Stomach (tissue), 19 donors: ENCODE data around the gene LNPK. TPM values are rescaled to one million over a fixed set of nuclear protein-coding genes. Genes with fewer than 3 reads are reported as not detected.
A peak's percentile ranks its signal among the peaks of the same experiment; 100 is the strongest.

Experiments
- DNase-seq, 2 donors: peaks; one replicate each; pipeline versions ENCODE4 v3.0.0 to v3.0.0-alpha.2; 2013 to 2019
- H3K27ac ChIP-seq, 5 donors: fragments of 200-600 bp in 4 of 5; sonication (generic) in 4 of 5; one replicate each; pipeline ENCODE4 v1.5.1; 2013 to 2019; ENCODE audit warnings: mild to moderate bottlenecking in 1 of 5, moderate library complexity in 1 of 5
- H3K27me3 ChIP-seq, 3 donors: fragments of 200-600 bp; sonication (generic); one replicate each; pipeline ENCODE4 v1.5.1; 2017 to 2019; ENCODE audit warnings: mixed run types in 1 of 3
- H3K36me3 ChIP-seq, 4 donors: fragments of 200-600 bp; sonication (generic); 1 replicate in 3 of 4; 2 replicates in 1 of 4; pipeline ENCODE4 v1.5.1; 2016 to 2019
- H3K4me1 ChIP-seq, 4 donors: fragments of 200-600 bp; sonication (generic); one replicate each; pipeline ENCODE4 v1.5.1; 2016 to 2019
- H3K4me3 ChIP-seq, 4 donors: fragments of 200-600 bp; sonication (generic) in 3 of 4; one replicate each; pipeline ENCODE4 v1.5.1; 2016 to 2019; ENCODE audit warnings: mild to moderate bottlenecking in 1 of 4
- H3K9me3 ChIP-seq, 4 donors: fragments of 200-600 bp; sonication (generic); one replicate each; pipeline ENCODE4 v1.5.1; 2016 to 2019
- EP300 ChIP-seq: sonication (generic); formaldehyde crosslinking; IDR thresholded peaks from one replicate; pipeline ENCODE4 v1.6.1; 2017; ENCODE audit warnings: antibody characterized with exemption
- POLR2A ChIP-seq, 4 donors: fragments of 450-650 bp; IDR thresholded peaks; one replicate each; pipeline ENCODE4 v1.6.1; 2016; ENCODE audit warnings: antibody characterized with exemption in 4 of 4, control low read depth in 2 of 4, mild to moderate bottlenecking in 1 of 4, moderate library complexity in 1 of 4
- POLR2AphosphoS5 ChIP-seq, 3 donors: sonication (generic); formaldehyde crosslinking; IDR thresholded peaks; one replicate each; pipeline ENCODE4 v1.6.1; 2016; ENCODE audit warnings: antibody characterized with exemption in 3 of 3
- WGBS, 5 donors: extraction: QIAGEN DNeasy Blood & Tissue Kit in 3 of 5; methylation state at CpG; one replicate each; pipeline versions ENCODE4 v1.1.5 to v1.1.7; 2013 to 2018; 5-methylcytosine and 5-hydroxymethylcytosine counted together
- intact Hi-C: fragments of 100-400 bp; cut with DNase I; formaldehyde crosslinking; loops from one replicate; pipeline ENCODE4 v1.15.1; 2023; ENCODE audit warnings: low total_unique reads
- long read RNA-seq, 10 donors: transcript quantifications; one replicate each; lab custom pipeline, GENCODE V29; 2026
- polyA plus RNA-seq, 3 donors: library from polyadenylated mRNA; stranded (reverse); fragments of 200-250 nt; gene quantifications; one replicate each; pipeline ENCODE4 v1.2.3, GENCODE V29; 2013
- total RNA-seq, 5 donors: library from RNA; depleted of rRNA; stranded (reverse); fragments of >200 nt; gene quantifications; one replicate each; pipeline versions ENCODE4 v1.1.0 to v1.2.3, GENCODE V29; 2014 to 2016
- TF ChIP-seq, protein P1 (sequence below), 7 experiments: fragments of 450-650 bp in 4 of 7; fragments of 200-600 bp in 3 of 7; sonication (generic) in 3 of 7; IDR thresholded peaks; one replicate each; pipeline ENCODE4 v1.5.1; 2016 to 2019; ENCODE audit warnings: antibody characterized with exemption in 7 of 7, control low read depth in 2 of 7, mild to moderate bottlenecking in 1 of 7
- donor health status: healthy with polysubstance abuse.
- donor health status: Bipolar disorder and iron deficiency.
- donor health status: healthy.

Gene LNPK, protein sequence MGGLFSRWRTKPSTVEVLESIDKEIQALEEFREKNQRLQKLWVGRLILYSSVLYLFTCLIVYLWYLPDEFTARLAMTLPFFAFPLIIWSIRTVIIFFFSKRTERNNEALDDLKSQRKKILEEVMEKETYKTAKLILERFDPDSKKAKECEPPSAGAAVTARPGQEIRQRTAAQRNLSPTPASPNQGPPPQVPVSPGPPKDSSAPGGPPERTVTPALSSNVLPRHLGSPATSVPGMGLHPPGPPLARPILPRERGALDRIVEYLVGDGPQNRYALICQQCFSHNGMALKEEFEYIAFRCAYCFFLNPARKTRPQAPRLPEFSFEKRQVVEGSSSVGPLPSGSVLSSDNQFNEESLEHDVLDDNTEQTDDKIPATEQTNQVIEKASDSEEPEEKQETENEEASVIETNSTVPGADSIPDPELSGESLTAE
- 10 to 100 TPM in 4 of 5 donors, 1 to 10 TPM in 1; 4.9 to 29.0 (median 13.3) TPM for total RNA-seq
- polyA plus RNA-seq, result 1 to 10 TPM; 1.8 to 2.7 (median 1.8) TPM
- long read RNA-seq, donor 1, result 0 reads
- long read RNA-seq, donor 2, full-length matches to known transcripts, result 1 of 1 reads
- long read RNA-seq, donor 2, partial matches to known transcripts, result 0 of 1 reads
- long read RNA-seq, donor 2, other reads (novel, unspliced or antisense), result 0 of 1 reads
- long read RNA-seq, donor 3, full-length matches to known transcripts, result 2 of 12 reads
- long read RNA-seq, donor 3, partial matches to known transcripts, result 10 of 12 reads
- long read RNA-seq, donor 3, other reads (novel, unspliced or antisense), result 0 of 12 reads
- long read RNA-seq, donor 4, result 0 reads
- long read RNA-seq, donor 5, full-length matches to known transcripts, result 5 of 5 reads
- long read RNA-seq, donor 5, partial matches to known transcripts, result 0 of 5 reads
- long read RNA-seq, donor 5, other reads (novel, unspliced or antisense), result 0 of 5 reads
- long read RNA-seq, donor 6, result 0 reads
- long read RNA-seq, donor 7, full-length matches to known transcripts, result 1 of 1 reads
- long read RNA-seq, donor 7, partial matches to known transcripts, result 0 of 1 reads
- long read RNA-seq, donor 7, other reads (novel, unspliced or antisense), result 0 of 1 reads
- long read RNA-seq, donor 8, full-length matches to known transcripts, result 4 of 4 reads
- long read RNA-seq, donor 8, partial matches to known transcripts, result 0 of 4 reads
- long read RNA-seq, donor 8, other reads (novel, unspliced or antisense), result 0 of 4 reads
- long read RNA-seq, donor 9, full-length matches to known transcripts, result 5 of 5 reads
- long read RNA-seq, donor 9, partial matches to known transcripts, result 0 of 5 reads
- long read RNA-seq, donor 9, other reads (novel, unspliced or antisense), result 0 of 5 reads
- long read RNA-seq, donor 10, full-length matches to known transcripts, result 2 of 2 reads
- long read RNA-seq, donor 10, partial matches to known transcripts, result 0 of 2 reads
- long read RNA-seq, donor 10, other reads (novel, unspliced or antisense), result 0 of 2 reads

DNA sequence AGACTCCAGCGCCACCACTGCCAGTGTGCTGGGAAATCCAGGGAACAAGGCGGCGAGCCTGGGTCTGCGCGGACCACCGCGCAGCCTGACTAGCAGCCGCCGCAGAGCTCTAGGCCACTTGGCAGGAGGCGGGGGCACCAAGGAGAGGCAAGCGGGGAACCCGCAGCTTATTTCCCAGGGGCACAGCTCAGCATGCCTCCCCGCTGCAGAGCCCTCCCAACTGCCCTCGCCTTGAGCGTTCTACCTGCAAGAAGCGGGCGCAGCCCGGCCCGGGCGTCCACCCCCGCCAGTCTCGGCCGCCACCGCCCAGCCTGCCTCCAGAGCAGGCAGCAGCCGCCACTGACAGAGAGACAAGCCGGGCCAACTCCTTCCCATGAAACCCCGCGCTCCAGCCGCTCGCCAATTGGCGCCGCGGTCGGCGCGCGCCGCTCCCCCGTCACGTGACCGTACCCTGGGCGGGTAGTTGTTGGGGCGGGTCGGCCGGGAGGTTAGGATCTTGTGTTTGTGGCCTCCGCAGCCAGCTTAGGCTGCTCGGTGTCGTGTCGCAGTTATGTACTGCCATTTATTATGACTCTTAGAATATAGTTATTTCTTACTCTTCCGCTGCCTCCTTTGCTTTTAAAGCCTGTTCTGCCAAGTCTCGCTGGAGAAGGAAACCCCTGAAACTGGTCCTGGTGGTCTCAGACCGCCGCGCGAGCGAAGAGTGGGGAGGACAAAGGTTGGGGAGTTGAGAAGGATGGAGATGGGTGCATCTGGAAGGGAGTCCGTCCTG, at the start of gene LNPK:
TSS of gene LNPK (minus strand) at position 352 of the 772 bp plus-strand sequence. CDS start 6,683 bp downstream, outside the sequence.
- H3K9me3 ChIP-seq, result no peaks in the 10 kb centered on the region
- H3K27me3 ChIP-seq, result no peaks in the 10 kb centered on the region
- no peaks in the 10 kb centered on the region for H3K36me3 ChIP-seq
- DNase-seq, result peak; percentile 94 to 98
- intact Hi-C loops, result no loop called here
- TF ChIP-seq POLR2AphosphoS5 (IDR thresholded peaks at IDR 0.05) (peak; percentile 84 to 86 (median 84)), POLR2A (IDR thresholded peaks at IDR 0.05) (peak in 1 of 4 donors; percentile 30), EP300 (no peak)
- TF ChIP-seq, protein P1, sequence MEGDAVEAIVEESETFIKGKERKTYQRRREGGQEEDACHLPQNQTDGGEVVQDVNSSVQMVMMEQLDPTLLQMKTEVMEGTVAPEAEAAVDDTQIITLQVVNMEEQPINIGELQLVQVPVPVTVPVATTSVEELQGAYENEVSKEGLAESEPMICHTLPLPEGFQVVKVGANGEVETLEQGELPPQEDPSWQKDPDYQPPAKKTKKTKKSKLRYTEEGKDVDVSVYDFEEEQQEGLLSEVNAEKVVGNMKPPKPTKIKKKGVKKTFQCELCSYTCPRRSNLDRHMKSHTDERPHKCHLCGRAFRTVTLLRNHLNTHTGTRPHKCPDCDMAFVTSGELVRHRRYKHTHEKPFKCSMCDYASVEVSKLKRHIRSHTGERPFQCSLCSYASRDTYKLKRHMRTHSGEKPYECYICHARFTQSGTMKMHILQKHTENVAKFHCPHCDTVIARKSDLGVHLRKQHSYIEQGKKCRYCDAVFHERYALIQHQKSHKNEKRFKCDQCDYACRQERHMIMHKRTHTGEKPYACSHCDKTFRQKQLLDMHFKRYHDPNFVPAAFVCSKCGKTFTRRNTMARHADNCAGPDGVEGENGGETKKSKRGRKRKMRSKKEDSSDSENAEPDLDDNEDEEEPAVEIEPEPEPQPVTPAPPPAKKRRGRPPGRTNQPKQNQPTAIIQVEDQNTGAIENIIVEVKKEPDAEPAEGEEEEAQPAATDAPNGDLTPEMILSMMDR (IDR thresholded peaks at IDR 0.05), result no peak
- H3K4me1 ChIP-seq, result peaks cover 10 to 34% (median 21%) of the 10 kb centered on the region in 4 donors
- WGBS, 5 donors, result 0 to 1% (median 1%) methylated on average over 36 to 57 of the region's 57 CpGs
- H3K27ac ChIP-seq, result peak within 1 kb of the TSS; percentile 80 to 92 (median 88)
- H3K4me3 ChIP-seq, result peak within 1 kb of the TSS; percentile 63 to 85 (median 83)

DNA sequence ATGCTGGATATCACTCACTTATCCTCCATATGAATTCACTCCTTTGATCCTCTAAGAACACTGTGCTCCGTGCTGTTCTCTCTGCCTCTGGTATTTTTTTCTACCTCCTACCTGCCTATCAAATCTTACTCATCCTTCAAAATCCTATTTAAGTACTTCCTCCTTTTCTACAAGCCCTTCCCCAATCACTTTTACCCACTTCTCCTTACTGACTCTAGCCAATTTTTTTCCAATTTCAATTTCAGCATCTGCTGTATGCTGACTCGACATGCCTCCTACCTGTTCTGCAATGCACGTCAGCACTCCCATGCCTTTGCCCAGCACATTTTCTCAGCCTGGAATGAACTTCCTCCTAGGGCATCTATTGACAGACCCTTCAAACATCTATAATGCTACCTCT, 37.3 kb upstream of the LNPK start:
- Histone ChIP-seq H3K4me1 (no peaks in the 10 kb centered on the region), H3K27me3 (peaks cover 0 to 29% (median 0%) of the 10 kb centered on the region in 3 donors), H3K27ac (no peak overlapping the region), H3K9me3 (peaks cover 0 to 2% (median under 1%) of the 10 kb centered on the region in 4 donors), H3K36me3 (no peaks in the 10 kb centered on the region), H3K4me3 (no peak overlapping the region)
- no peak for DNase-seq
- intact Hi-C loops, result no loop called here
- WGBS, 5 donors, result 53 to 64% (median 57%) methylated on average over 3 of the region's 3 CpGs
- TF ChIP-seq POLR2A (IDR thresholded peaks at IDR 0.05) (no peak), POLR2AphosphoS5 (IDR thresholded peaks at IDR 0.05) (no peak), EP300 (no peak)
- TF ChIP-seq, protein P1 (IDR thresholded peaks at IDR 0.05), result no peak

DNA sequence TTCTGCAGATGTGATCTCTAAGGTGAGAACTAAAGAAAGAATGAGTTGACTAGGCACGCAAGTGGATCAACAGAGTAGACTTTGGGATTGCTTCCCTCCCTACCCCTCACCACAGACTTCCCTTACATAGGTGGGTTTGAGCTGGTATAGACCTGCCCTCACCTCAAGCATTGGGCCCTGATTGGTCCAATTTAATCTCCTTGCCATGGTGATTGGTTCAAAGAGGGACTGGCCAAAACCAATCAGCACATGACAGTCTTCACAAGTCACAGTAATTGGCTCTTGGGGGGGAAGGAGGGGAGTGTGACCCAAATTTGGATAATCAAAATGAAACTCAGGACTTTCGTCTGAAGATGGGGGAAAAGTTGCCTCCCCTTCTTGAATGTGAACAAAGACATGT, 36.6 kb upstream of the LNPK start:
- 69 to 84% (median 71%) methylated on average over 2 of the region's 2 CpGs for WGBS, 5 donors
- no peak overlapping the region for H3K4me3 ChIP-seq
- no peak overlapping the region for H3K27ac ChIP-seq
- H3K4me1 ChIP-seq, result no peaks in the 10 kb centered on the region
- peaks cover 0 to 29% (median 0%) of the 10 kb centered on the region in 3 donors for H3K27me3 ChIP-seq
- intact Hi-C loops, result no loop called here
- DNase-seq, result no peak
- H3K36me3 ChIP-seq, result no peaks in the 10 kb centered on the region
- no peak for TF ChIP-seq EP300
- TF ChIP-seq POLR2AphosphoS5 (IDR thresholded peaks at IDR 0.05), result no peak
- no peak for TF ChIP-seq POLR2A (IDR thresholded peaks at IDR 0.05)
- TF ChIP-seq, protein P1 (IDR thresholded peaks at IDR 0.05), result no peak
- no peaks in the 10 kb centered on the region for H3K9me3 ChIP-seq
